ENCODE measurements around the gene NDST3. TPM values are rescaled to one million over a fixed set of nuclear protein-coding genes. Genes with fewer than 3 reads are reported as not detected.
A peak's percentile ranks its signal among the peaks of the same experiment; 100 is the strongest.

The NDST3 gene
- total RNA-seq, 1 donor from 2014 or later, result 1.5 TPM

DNA sequence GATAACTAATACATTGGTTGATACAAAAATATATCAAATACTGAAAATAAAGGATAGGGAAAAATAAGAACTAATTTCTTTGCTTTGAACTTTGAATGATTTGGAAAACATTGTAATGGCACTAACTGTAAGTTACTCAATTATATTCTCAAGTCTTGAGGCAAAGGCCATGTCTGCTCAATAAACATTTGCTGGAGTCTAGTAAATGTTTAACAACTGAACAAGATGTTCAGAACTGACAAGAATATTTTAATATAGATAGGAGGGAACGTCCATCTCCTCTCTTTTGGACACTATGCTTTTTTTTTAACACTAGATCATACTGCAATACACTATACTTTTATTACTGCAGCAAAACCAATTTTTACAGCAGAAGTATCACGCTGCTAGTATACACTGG, 242.3 kb downstream of the NDST3 start:
- Mint-ChIP-seq H3K27ac (no peak overlapping the region), H3K9me3 (no peaks in the 10 kb centered on the region), H3K27me3 (no peaks in the 10 kb centered on the region), H3K4me3 (peak overlapping the region; percentile 68), H3K36me3 (peaks cover 21% of the 10 kb centered on the region), H3K4me1 (ENCODE audit: unreplicated experiment) (peaks cover 17% of the 10 kb centered on the region)
- no peak for DNase-seq (ENCODE audit: extremely low spot score, unreplicated experiment)
- TF ChIP-seq, protein P1, sequence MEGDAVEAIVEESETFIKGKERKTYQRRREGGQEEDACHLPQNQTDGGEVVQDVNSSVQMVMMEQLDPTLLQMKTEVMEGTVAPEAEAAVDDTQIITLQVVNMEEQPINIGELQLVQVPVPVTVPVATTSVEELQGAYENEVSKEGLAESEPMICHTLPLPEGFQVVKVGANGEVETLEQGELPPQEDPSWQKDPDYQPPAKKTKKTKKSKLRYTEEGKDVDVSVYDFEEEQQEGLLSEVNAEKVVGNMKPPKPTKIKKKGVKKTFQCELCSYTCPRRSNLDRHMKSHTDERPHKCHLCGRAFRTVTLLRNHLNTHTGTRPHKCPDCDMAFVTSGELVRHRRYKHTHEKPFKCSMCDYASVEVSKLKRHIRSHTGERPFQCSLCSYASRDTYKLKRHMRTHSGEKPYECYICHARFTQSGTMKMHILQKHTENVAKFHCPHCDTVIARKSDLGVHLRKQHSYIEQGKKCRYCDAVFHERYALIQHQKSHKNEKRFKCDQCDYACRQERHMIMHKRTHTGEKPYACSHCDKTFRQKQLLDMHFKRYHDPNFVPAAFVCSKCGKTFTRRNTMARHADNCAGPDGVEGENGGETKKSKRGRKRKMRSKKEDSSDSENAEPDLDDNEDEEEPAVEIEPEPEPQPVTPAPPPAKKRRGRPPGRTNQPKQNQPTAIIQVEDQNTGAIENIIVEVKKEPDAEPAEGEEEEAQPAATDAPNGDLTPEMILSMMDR (conservative IDR thresholded peaks at IDR 0.05), result no peak

DNA sequence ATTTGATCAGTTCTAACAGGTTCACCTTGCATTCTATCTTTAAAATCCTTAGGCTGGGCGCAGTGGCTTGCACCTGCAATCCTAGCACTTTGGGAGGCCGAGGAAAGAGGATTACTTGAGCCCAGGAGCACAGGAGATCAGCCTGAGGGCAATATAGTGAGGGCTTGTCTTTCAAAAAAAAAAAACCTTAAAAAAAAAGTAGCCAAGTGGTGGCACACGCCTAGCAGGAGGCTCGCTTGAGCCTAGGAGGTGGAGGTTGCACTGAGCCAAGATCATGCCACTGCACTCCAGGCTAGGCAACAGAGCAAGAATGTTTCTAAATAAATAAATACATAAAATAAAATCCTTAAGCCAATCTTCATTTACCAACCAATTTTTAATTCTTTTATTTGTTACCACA, 243.0 kb downstream of the NDST3 start:
- no peak for DNase-seq (ENCODE audit: extremely low spot score, unreplicated experiment)
- peak overlapping the region; percentile 95 for H3K4me3 Mint-ChIP-seq

DNA sequence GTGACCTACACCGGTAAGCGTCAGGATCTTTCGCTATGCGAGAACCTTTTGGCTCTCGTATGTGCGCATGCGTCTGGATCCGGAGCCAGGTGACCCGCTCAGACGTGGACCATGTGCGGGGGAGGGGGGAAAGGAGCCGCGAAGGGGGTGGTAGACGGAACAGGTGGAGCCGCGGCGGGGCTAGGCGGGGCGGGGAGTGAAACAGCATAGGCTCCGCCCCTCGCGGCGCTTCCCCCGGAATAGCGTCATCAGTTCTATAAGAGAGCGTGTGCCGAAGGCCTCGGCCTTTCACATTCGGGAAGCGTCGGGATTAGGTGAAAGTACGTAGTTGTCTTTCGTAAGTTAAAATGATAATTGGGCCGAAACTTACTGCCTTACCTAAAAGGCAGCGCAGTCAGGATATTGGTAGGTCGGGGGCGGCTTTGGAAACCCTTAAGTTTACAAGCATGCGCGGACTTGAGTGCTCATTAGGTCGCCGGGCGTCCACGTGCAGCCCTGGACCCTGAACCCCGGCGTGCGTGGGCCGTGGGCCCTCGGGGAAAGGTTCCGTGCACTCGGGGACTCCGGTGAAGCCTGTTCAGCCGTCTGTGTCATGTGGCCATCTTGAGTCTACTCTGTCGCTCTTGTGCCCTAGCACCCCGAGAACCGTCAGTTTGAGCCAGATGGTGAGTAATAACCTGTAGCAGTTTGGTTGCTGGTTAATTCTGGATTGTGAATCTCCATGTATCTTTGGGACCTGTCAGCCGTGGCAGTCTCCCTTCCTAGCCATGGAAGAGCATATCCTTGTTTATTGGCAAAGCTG, 244.4 kb downstream of the NDST3 start:
- Mint-ChIP-seq H3K4me3 (peak overlapping the region; percentile 95), H3K9me3 (no peaks in the 10 kb centered on the region), H3K27me3 (no peaks in the 10 kb centered on the region), H3K27ac (peak overlapping the region; percentile 93), H3K36me3 (peaks cover 27% of the 10 kb centered on the region), H3K4me1 (ENCODE audit: unreplicated experiment) (peaks cover 29% of the 10 kb centered on the region)
- TF ChIP-seq, protein P1 (conservative IDR thresholded peaks at IDR 0.05), result no peak
- DNase-seq (ENCODE audit: extremely low spot score, unreplicated experiment), result peak; percentile 95

More for the DNA sequence above, 243.0 kb downstream of the NDST3 start:
- Mint-ChIP-seq H3K36me3 (peaks cover 27% of the 10 kb centered on the region), H3K27me3 (no peaks in the 10 kb centered on the region), H3K27ac (no peak overlapping the region), H3K4me1 (ENCODE audit: unreplicated experiment) (peaks cover 22% of the 10 kb centered on the region), H3K9me3 (no peaks in the 10 kb centered on the region)
- TF ChIP-seq, protein P1 (conservative IDR thresholded peaks at IDR 0.05), result no peak

DNA sequence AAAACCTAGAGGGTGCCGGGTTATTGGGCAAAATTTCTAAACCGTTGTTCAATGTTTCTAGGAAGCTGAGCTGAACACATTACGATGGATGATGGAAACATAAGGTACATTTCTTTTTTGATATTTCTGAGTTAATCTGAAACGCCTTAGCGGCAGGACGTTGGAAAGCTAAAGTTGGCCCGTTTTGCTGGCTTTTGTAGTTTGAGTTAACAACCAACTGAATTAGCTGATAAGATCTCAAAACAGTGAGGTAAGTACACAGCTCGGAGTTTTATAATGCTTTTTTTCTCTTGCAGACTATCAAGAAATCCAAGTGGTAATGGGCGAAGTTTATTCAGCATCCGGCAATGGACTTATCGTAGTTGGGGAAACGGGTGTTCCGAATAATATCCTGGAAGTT, 245.0 kb downstream of the NDST3 start:
- TF ChIP-seq, protein P1 (conservative IDR thresholded peaks at IDR 0.05), result no peak
- H3K27ac Mint-ChIP-seq, result peak overlapping the region; percentile 93
- peaks cover 27% of the 10 kb centered on the region for H3K36me3 Mint-ChIP-seq

DNA sequence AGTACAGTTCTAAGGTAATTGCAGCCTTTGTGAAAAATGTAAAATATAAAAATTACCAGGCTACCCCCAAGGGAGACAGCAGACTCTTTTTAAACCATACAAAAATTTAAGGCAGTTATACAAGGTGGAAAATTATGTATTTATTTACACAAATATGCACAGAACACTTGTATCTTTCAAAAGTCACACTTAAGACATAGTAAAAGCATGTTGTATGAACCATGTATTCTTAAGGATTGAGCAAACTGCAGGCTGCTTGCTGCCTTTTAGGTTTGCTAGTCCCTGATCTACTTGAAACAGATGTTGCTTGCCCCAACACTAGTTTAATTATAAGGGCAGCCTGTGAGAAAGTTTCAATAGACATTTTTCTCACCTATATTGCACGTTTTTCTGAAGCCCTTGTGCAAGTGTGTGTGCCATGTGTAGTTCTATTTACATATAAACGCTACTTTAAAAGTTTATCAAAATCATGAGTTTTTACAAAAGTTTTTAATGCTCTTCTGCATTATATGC, 245.7 kb downstream of the NDST3 start:
- H3K36me3 Mint-ChIP-seq, result peaks cover 27% of the 10 kb centered on the region
- H3K9me3 Mint-ChIP-seq, result no peaks in the 10 kb centered on the region
- H3K27me3 Mint-ChIP-seq, result no peaks in the 10 kb centered on the region
- H3K4me1 Mint-ChIP-seq (ENCODE audit: unreplicated experiment), result peaks cover 29% of the 10 kb centered on the region
- TF ChIP-seq, protein P1 (conservative IDR thresholded peaks at IDR 0.05), result no peak
- DNase-seq (ENCODE audit: extremely low spot score, unreplicated experiment), result no peak
- peak overlapping the region; percentile 95 for H3K4me3 Mint-ChIP-seq
- peak overlapping the region; percentile 93 for H3K27ac Mint-ChIP-seq

More for the DNA sequence above, 245.0 kb downstream of the NDST3 start:
- no peaks in the 10 kb centered on the region for H3K9me3 Mint-ChIP-seq
- H3K4me3 Mint-ChIP-seq, result peak overlapping the region; percentile 95
- DNase-seq (ENCODE audit: extremely low spot score, unreplicated experiment), result no peak
- no peaks in the 10 kb centered on the region for H3K27me3 Mint-ChIP-seq
- H3K4me1 Mint-ChIP-seq (ENCODE audit: unreplicated experiment), result peaks cover 29% of the 10 kb centered on the region
